T-helper 17 cell (primary cell): Measurements from ENCODE around the gene HDDC2. TPM values are rescaled to one million over a fixed set of nuclear protein-coding genes. Genes with fewer than 3 reads are reported as not detected.
"Not testable (repeated sequence)": the region's sequence is repeated elsewhere in the genome, so short reads cannot be mapped to it uniquely, and the experiment has no call there.

Experiments used
- ATAC-seq: fragments of 150-1000 bp; cut with Tn5 transposase; 2 replicates; pipeline ENCODE4 v1.10.0; 2021; ENCODE audit warnings: mild to moderate bottlenecking, moderate library complexity
- DNase-seq, 3 donors: peaks; one replicate each; pipeline versions ENCODE4 v3.0.0 to v3.0.0-alpha.2; 2020 to 2021
- H3K9me3 ChIP-seq: one replicate; pipeline ENCODE4 v1.7.0; 2013; ENCODE audit warnings: low read length, mild to moderate bottlenecking; ENCODE audit not compliant: control insufficient read depth, poor library complexity, severe bottlenecking
- H3K27ac Mint-ChIP-seq: one replicate; pipeline ENCODE4 v1.8.0; 2022; ENCODE audit warnings: mild to moderate bottlenecking, moderate library complexity, mixed read lengths
- H3K27me3 Mint-ChIP-seq: one replicate; pipeline ENCODE4 v1.8.0; 2022; ENCODE audit warnings: mixed read lengths
- H3K36me3 Mint-ChIP-seq: one replicate; pipeline ENCODE4 v1.8.0; 2022; ENCODE audit warnings: low read depth, mixed read lengths
- H3K4me1 Mint-ChIP-seq: one replicate; pipeline ENCODE4 v1.8.0; 2022; ENCODE audit warnings: mild to moderate bottlenecking, mixed read lengths
- H3K4me3 Mint-ChIP-seq: one replicate; pipeline ENCODE4 v1.8.0; 2022; ENCODE audit warnings: mild to moderate bottlenecking, moderate library complexity, mixed read lengths
- total RNA-seq, 4 donors: library from RNA in 2 of 4; stranded (reverse) in 2 of 4; gene quantifications; one replicate each; pipeline ENCODE4 v1.2.3 and lab custom pipeline; 2022 to 2026

The HDDC2 gene
- total RNA-seq, 2 donors from 2014 or later, result 22.1 to 33.1 TPM

- Mint-ChIP-seq H3K27ac (peak overlapping the region; percentile 91), H3K27me3 (no peaks in the 10 kb centered on the region), H3K4me1 (peaks cover 55% of the 10 kb centered on the region), H3K4me3 (no peak overlapping the region), H3K36me3 (peaks cover 17% of the 10 kb centered on the region)
- ATAC-seq (no peak), DNase-seq (no peak)
- H3K9me3 ChIP-seq, result no peaks in the 10 kb centered on the region
These were observed 2.5 kb downstream of the HDDC2 start for GRCh38 chr6:125299257-125299656.

- no peaks in the 10 kb centered on the region for H3K9me3 ChIP-seq
- peaks cover 44% of the 10 kb centered on the region for H3K4me1 Mint-ChIP-seq
- H3K4me3 Mint-ChIP-seq, result no peak overlapping the region
- H3K27me3 Mint-ChIP-seq, result no peaks in the 10 kb centered on the region
- no peak overlapping the region for H3K27ac Mint-ChIP-seq
- DNase-seq, result no peak
- ATAC-seq, result no peak
- H3K36me3 Mint-ChIP-seq, result peaks cover 25% of the 10 kb centered on the region
These were observed 5.3 kb downstream of the HDDC2 start for GRCh38 chr6:125296471-125296870.

- Mint-ChIP-seq H3K27ac (no peak overlapping the region), H3K4me3 (no peak overlapping the region), H3K36me3 (peaks cover 25% of the 10 kb centered on the region), H3K27me3 (no peaks in the 10 kb centered on the region), H3K4me1 (peaks cover 32% of the 10 kb centered on the region)
- no peak for DNase-seq
- H3K9me3 ChIP-seq, result no peaks in the 10 kb centered on the region
- ATAC-seq, result no peak
These were observed 6.8 kb downstream of the HDDC2 start for GRCh38 chr6:125294925-125295324.

GRCh38 chr6:125294036-125294435 is 7.7 kb downstream of the HDDC2 start:
- DNase-seq, result no peak
- H3K27ac Mint-ChIP-seq, result no peak overlapping the region
- H3K4me3 Mint-ChIP-seq, result no peak overlapping the region
- no peaks in the 10 kb centered on the region for H3K9me3 ChIP-seq
- peaks cover 25% of the 10 kb centered on the region for H3K4me1 Mint-ChIP-seq
- peaks cover 21% of the 10 kb centered on the region for H3K36me3 Mint-ChIP-seq
- H3K27me3 Mint-ChIP-seq, result no peaks in the 10 kb centered on the region
- ATAC-seq, result no peak

GRCh38 chr6:125293587-125293986 is 8.2 kb downstream of the HDDC2 start:
- H3K9me3 ChIP-seq, result no peaks in the 10 kb centered on the region
- H3K27me3 Mint-ChIP-seq, result no peaks in the 10 kb centered on the region
- peaks cover 20% of the 10 kb centered on the region for H3K36me3 Mint-ChIP-seq
- H3K4me1 Mint-ChIP-seq, result peaks cover 25% of the 10 kb centered on the region
- no peak overlapping the region for H3K4me3 Mint-ChIP-seq
- H3K27ac Mint-ChIP-seq, result no peak overlapping the region
- ATAC-seq, result no peak
- no peak for DNase-seq

- ATAC-seq (no peak), DNase-seq (no peak)
- H3K4me1 Mint-ChIP-seq, result peaks cover 16% of the 10 kb centered on the region
- H3K36me3 Mint-ChIP-seq, result peaks cover 19% of the 10 kb centered on the region
- no peak overlapping the region for H3K4me3 Mint-ChIP-seq
- H3K27me3 Mint-ChIP-seq, result no peaks in the 10 kb centered on the region
- no peaks in the 10 kb centered on the region for H3K9me3 ChIP-seq
- no peak overlapping the region for H3K27ac Mint-ChIP-seq
These were observed 14.0 kb downstream of the HDDC2 start for GRCh38 chr6:125287718-125288117.

GRCh38 chr6:125285936-125286335 is 15.8 kb downstream of the HDDC2 start:
- peaks cover 12% of the 10 kb centered on the region for H3K4me1 Mint-ChIP-seq

GRCh38 chr6:125285353-125285752 is 16.4 kb downstream of the HDDC2 start:
- ATAC-seq (no peak), DNase-seq (no peak)
- Mint-ChIP-seq H3K36me3 (peaks cover 18% of the 10 kb centered on the region), H3K27ac (no peak overlapping the region), H3K27me3 (no peaks in the 10 kb centered on the region), H3K4me1 (peaks cover 12% of the 10 kb centered on the region), H3K4me3 (no peak overlapping the region)
- H3K9me3 ChIP-seq, result no peaks in the 10 kb centered on the region

More at GRCh38 chr6:125285936-125286335, 15.8 kb downstream of the HDDC2 start:
- ATAC-seq (no peak), DNase-seq (no peak)
- Mint-ChIP-seq H3K36me3 (peaks cover 18% of the 10 kb centered on the region), H3K27ac (no peak overlapping the region), H3K27me3 (no peaks in the 10 kb centered on the region), H3K4me3 (no peak overlapping the region)
- H3K9me3 ChIP-seq, result no peaks in the 10 kb centered on the region

GRCh38 chr6:125282470-125282869 is 19.3 kb downstream of the HDDC2 start:
- not testable (repeated sequence) for H3K9me3 ChIP-seq, H3K4me3 Mint-ChIP-seq, H3K27me3 Mint-ChIP-seq, DNase-seq, H3K27ac Mint-ChIP-seq, ATAC-seq
- Mint-ChIP-seq H3K4me1 (peaks cover 18% of the 10 kb centered on the region), H3K36me3 (peaks cover 14% of the 10 kb centered on the region)

GRCh38 chr6:125280370-125281035 is 21.3 kb downstream of the HDDC2 start:
- H3K27me3 Mint-ChIP-seq, ATAC-seq, H3K4me3 Mint-ChIP-seq, DNase-seq, H3K9me3 ChIP-seq: not testable (repeated sequence)
- H3K4me1 Mint-ChIP-seq, result peaks cover 31% of the 10 kb centered on the region
- H3K27ac Mint-ChIP-seq, result peak overlapping the region; percentile 17
- H3K36me3 Mint-ChIP-seq, result peaks cover 15% of the 10 kb centered on the region

GRCh38 chr6:125279961-125280360 is 21.8 kb downstream of the HDDC2 start:
- DNase-seq, result peak in 1 of 3 donors; percentile 16
- H3K27me3 Mint-ChIP-seq, result no peaks in the 10 kb centered on the region
- H3K9me3 ChIP-seq, result no peaks in the 10 kb centered on the region
- H3K4me1 Mint-ChIP-seq, result peaks cover 32% of the 10 kb centered on the region
- peak; percentile 89 for ATAC-seq
- no peak overlapping the region for H3K4me3 Mint-ChIP-seq
- peak overlapping the region; percentile 17 for H3K27ac Mint-ChIP-seq
- H3K36me3 Mint-ChIP-seq, result peaks cover 18% of the 10 kb centered on the region

GRCh38 chr6:125277838-125278237 is 23.9 kb downstream of the HDDC2 start:
- ATAC-seq, result no peak
- Mint-ChIP-seq H3K4me1 (peaks cover 20% of the 10 kb centered on the region), H3K27me3 (no peaks in the 10 kb centered on the region), H3K36me3 (peaks cover 17% of the 10 kb centered on the region), H3K4me3 (no peak overlapping the region), H3K27ac (peak overlapping the region; percentile 27)
- DNase-seq, result no peak
- no peaks in the 10 kb centered on the region for H3K9me3 ChIP-seq

GRCh38 chr6:125275779-125276178 is 26.0 kb downstream of the HDDC2 start:
- H3K4me3 Mint-ChIP-seq, result no peak overlapping the region
- H3K36me3 Mint-ChIP-seq, result peaks cover 15% of the 10 kb centered on the region
- H3K27ac Mint-ChIP-seq, result peak overlapping the region; percentile 53
- H3K27me3 Mint-ChIP-seq, result no peaks in the 10 kb centered on the region
- no peak for DNase-seq
- no peak for ATAC-seq
- no peaks in the 10 kb centered on the region for H3K9me3 ChIP-seq
- H3K4me1 Mint-ChIP-seq, result peaks cover 20% of the 10 kb centered on the region

GRCh38 chr6:125274935-125275334 is 26.8 kb downstream of the HDDC2 start:
- peak overlapping the region; percentile 53 for H3K27ac Mint-ChIP-seq

More at GRCh38 chr6:125274935-125275334, 26.8 kb downstream of the HDDC2 start:
- Mint-ChIP-seq H3K36me3 (peaks cover 15% of the 10 kb centered on the region), H3K27me3 (no peaks in the 10 kb centered on the region), H3K4me1 (peaks cover 20% of the 10 kb centered on the region), H3K4me3 (no peak overlapping the region)
- no peak for DNase-seq
- H3K9me3 ChIP-seq, result no peaks in the 10 kb centered on the region
- no peak for ATAC-seq
